ENCODE data around the gene FAM50B. TPM values are rescaled to one million over a fixed set of nuclear protein-coding genes. Genes with fewer than 3 reads are reported as not detected.

Gene FAM50B
- total and polyA plus RNA-seq, 10 of the 15 experiments (the other 5 are each of a cell fraction or from before 2014, with no cell fraction given): 0.58 to 10.2 (median 5.9) TPM

DNA sequence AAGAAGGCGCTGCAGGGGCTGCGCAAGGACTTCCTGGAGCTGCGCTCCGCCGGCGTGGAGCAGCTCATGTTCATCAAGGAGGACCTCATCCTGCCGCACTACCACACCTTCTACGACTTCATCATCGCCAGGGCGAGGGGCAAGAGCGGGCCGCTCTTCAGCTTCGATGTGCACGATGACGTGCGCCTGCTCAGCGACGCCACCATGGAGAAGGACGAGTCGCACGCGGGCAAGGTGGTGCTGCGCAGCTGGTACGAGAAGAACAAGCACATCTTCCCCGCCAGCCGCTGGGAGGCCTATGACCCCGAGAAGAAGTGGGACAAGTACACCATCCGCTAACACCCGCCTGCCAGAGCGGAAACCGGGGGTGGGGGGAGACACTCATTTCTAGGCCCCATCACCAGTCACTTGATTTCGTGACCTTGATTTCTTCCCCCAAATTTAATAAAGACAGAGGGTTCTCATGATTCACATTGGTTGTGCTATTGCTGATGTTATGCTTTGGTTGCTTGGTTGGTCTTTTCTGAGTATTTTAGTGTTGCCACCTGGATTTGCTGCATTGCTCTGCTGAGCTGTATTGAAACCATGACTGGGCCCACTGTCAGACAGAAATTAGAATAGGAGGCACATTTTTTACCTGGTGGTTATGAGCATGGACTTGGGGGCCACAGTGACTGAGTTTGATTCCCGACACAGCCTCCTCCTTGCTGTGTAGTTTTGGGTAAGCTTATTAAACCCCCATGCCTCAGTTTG is 1.5 kb downstream of the FAM50B start:
- Histone ChIP-seq H3K79me2 (ENCODE audit: control insufficient read depth, insufficient read depth, low read length) (peaks cover 4% of the 10 kb centered on the region), H3K27ac (ENCODE audit: control insufficient read depth, insufficient read depth) (no peak overlapping the region), H2AFZ (ENCODE audit: control insufficient read depth, low read depth, low read length) (no peak overlapping the region), H3K4me3 (no peak overlapping the region; the same call in 1 of the 2 replicates), H3K36me3 (ENCODE audit: control insufficient read depth in 2 of 2, insufficient read depth in 2 of 2, low read length in 1 of 2) (no peaks in the 10 kb centered on the region), H3K4me2 (ENCODE audit: control insufficient read depth, insufficient read depth) (peak overlapping the region; percentile 75), H4K20me1 (ENCODE audit: control insufficient read depth, insufficient read depth) (no peaks in the 10 kb centered on the region), H3K4me1 (ENCODE audit: control insufficient read depth, insufficient read depth, low read length) (peaks cover 15% of the 10 kb centered on the region), H3K27me3 (replicated peaks in 1 of 2; ENCODE audit: control insufficient read depth in 2 of 2, insufficient read depth in 2 of 2, low read length in 1 of 2) (no peaks in the 10 kb centered on the region), H3K9ac (ENCODE audit: control insufficient read depth, insufficient read depth, low read length) (no peak overlapping the region), H3K9me3 (replicated peaks; ENCODE audit: control insufficient read depth, insufficient read depth, low read length) (no peaks in the 10 kb centered on the region; the same call in 2 of the 3 replicates)
- 32% methylated on average over 33 of the region's 33 CpGs for WGBS (ENCODE audit: insufficient coverage, insufficient replicate concordance, low lambda C conversion rate, missing lambda C conversion rate)
- ChIA-PET CTCF (interaction anchor here (0.9 to 2.3 kb wide), 3 partner anchors 10 to 107 kb away, joined by 3 to 6 read pairs (median 4); no protein-coding TSS in a partner anchor), POLR2A (interaction anchor here (1.1 kb wide), 1 partner anchor 9 kb away, joined by 3 read pairs; no protein-coding TSS in a partner anchor), RAD21 (ENCODE audit: unreplicated experiment) (no interaction called here), SMC1A (ENCODE audit: uncharacterized antibody, unreplicated experiment) (no interaction called here)
- ATAC-seq (peak; percentile 35), DNase-seq (ENCODE audit: low read depth, low spot score) (peak; percentile 30), FAIRE-seq (no peak)
- TF ChIP-seq ZBED1 (IDR thresholded peaks at IDR 0.05; ENCODE audit: borderline replicate concordance) (no peak), EGR1 (IDR thresholded peaks at IDR 0.05; ENCODE audit: borderline replicate concordance in 1 of 2, low read depth in 2 of 2, low read length in 2 of 2) (peak in 1 of 2 experiments; percentile 39; a peak in 1 of 3 replicates), EP300 (IDR thresholded peaks at IDR 0.05; ENCODE audit: borderline replicate concordance in 1 of 2, control insufficient read depth in 1 of 2, low read depth in 2 of 2, low read length in 2 of 2) (no peak), HCFC1 (IDR thresholded peaks at IDR 0.05; ENCODE audit: low read length) (no peak), HDAC6 (IDR thresholded peaks at IDR 0.05; ENCODE audit: unreplicated experiment) (no peak), KLF5 (IDR thresholded peaks at IDR 0.05; ENCODE audit: partially characterized antibody) (no peak), BACH1 (IDR thresholded peaks at IDR 0.05; ENCODE audit: borderline replicate concordance) (0 out of 2 replicates have a peak, but pooled peaks have one; percentile 22), BHLHE40 (IDR thresholded peaks at IDR 0.05; ENCODE audit: borderline replicate concordance in 1 of 2, low read depth in 2 of 2, low read length in 1 of 2) (no peak), JUNB (IDR thresholded peaks at IDR 0.05) (peak; percentile 64), PAX8 (IDR thresholded peaks at IDR 0.05) (no peak)
- TF ChIP-seq, protein P1, sequence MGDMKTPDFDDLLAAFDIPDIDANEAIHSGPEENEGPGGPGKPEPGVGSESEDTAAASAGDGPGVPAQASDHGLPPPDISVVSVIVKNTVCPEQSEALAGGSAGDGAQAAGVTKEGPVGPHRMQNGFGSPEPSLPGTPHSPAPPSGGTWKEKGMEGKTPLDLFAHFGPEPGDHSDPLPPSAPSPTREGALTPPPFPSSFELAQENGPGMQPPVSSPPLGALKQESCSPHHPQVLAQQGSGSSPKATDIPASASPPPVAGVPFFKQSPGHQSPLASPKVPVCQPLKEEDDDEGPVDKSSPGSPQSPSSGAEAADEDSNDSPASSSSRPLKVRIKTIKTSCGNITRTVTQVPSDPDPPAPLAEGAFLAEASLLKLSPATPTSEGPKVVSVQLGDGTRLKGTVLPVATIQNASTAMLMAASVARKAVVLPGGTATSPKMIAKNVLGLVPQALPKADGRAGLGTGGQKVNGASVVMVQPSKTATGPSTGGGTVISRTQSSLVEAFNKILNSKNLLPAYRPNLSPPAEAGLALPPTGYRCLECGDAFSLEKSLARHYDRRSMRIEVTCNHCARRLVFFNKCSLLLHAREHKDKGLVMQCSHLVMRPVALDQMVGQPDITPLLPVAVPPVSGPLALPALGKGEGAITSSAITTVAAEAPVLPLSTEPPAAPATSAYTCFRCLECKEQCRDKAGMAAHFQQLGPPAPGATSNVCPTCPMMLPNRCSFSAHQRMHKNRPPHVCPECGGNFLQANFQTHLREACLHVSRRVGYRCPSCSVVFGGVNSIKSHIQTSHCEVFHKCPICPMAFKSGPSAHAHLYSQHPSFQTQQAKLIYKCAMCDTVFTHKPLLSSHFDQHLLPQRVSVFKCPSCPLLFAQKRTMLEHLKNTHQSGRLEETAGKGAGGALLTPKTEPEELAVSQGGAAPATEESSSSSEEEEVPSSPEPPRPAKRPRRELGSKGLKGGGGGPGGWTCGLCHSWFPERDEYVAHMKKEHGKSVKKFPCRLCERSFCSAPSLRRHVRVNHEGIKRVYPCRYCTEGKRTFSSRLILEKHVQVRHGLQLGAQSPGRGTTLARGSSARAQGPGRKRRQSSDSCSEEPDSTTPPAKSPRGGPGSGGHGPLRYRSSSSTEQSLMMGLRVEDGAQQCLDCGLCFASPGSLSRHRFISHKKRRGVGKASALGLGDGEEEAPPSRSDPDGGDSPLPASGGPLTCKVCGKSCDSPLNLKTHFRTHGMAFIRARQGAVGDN (IDR thresholded peaks at IDR 0.05): no peak
- TF ChIP-seq, protein P2, sequence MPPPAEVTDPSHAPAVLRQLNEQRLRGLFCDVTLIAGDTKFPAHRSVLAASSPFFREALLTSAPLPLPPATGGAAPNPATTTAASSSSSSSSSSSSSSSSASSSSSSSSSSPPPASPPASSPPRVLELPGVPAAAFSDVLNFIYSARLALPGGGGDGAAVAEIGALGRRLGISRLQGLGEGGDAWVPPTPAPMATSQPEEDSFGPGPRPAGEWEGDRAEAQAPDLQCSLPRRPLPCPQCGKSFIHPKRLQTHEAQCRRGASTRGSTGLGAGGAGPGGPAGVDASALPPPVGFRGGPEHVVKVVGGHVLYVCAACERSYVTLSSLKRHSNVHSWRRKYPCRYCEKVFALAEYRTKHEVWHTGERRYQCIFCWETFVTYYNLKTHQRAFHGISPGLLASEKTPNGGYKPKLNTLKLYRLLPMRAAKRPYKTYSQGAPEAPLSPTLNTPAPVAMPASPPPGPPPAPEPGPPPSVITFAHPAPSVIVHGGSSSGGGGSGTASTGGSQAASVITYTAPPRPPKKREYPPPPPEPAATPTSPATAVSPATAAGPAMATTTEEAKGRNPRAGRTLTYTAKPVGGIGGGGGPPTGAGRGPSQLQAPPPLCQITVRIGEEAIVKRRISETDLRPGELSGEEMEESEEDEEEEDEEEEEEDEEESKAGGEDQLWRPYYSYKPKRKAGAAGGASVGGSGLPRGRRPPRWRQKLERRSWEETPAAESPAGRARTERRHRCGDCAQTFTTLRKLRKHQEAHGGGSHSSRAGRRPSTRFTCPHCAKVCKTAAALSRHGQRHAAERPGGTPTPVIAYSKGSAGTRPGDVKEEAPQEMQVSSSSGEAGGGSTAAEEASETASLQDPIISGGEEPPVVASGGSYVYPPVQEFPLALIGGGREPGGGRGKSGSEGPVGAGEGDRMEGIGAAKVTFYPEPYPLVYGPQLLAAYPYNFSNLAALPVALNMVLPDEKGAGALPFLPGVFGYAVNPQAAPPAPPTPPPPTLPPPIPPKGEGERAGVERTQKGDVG (CRISPR knock-in tag; IDR thresholded peaks at IDR 0.05): no peak
- TF ChIP-seq, protein P3, sequence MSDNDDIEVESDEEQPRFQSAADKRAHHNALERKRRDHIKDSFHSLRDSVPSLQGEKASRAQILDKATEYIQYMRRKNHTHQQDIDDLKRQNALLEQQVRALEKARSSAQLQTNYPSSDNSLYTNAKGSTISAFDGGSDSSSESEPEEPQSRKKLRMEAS (IDR thresholded peaks at IDR 0.05; ENCODE audit: low read depth, low read length): no peak
- no TSS peak for BruUV-seq (replicated peaks)
- intact Hi-C loops (cut with micrococcal nuclease; ENCODE audit: unreplicated experiment): loop anchor here (5.0 kb wide), 2 partner anchors 103 to 137 kb away; no protein-coding TSS in a partner anchor
- in situ Hi-C loops (cut with MboI): no loop called here

Data from GM12878 (cell line).